GM04504 (cell line): ENCODE measurements around the gene MEF2D.

ENCODE experiments used
- DNase-seq: peaks from one replicate; pipeline ENCODE4 v3.0.0-alpha.2; 2012; ENCODE audit warnings: low read depth

Gene MEF2D

DNA sequence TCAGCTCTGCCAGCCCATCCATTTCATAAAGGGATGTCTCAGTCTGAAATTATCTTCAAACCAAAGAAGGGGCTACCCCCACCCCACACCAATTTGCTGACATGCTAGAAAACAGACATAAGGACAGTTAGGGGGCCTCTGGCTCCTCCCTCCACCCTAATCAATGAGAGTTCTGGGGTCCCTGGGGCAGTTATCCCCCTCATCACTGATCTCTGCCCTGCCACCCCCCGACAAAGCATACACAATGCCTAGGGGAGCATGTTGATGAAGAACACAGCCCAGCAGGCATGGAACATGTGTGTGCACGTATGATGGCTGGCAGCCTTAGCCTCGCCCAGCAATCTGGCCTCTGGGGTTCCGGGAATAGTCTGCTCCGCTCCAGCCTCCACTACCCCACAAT lies 72.6 kb downstream of the MEF2D start:
- no peak for DNase-seq

DNA sequence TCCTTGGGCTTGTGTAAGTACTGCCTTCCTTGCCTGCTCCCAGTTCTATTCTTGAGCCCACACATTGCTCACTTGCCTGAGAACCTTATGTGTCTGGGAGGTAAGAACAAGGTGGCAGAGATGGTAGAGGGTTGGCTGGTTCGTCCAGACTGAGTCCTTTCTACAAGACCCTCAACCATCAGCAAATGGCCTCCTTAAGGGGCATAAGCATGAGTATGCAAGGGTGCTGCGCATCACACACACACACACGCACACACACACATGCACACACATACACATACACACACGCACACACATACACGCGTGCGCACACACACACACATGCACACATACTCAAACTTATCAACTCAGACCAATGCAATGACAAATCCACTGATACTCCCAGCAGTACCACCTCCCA lies 74.6 kb downstream of the MEF2D start:
- DNase-seq, result no peak

- DNase-seq, result no peak
These were observed 75.7 kb downstream of the MEF2D start for GRCh38 chr1:156424806-156425432.

- no peak for DNase-seq
These were observed 76.9 kb downstream of the MEF2D start for GRCh38 chr1:156423422-156424352.

- no peak for DNase-seq
These were observed 77.9 kb downstream of the MEF2D start for GRCh38 chr1:156422602-156423091.

DNA sequence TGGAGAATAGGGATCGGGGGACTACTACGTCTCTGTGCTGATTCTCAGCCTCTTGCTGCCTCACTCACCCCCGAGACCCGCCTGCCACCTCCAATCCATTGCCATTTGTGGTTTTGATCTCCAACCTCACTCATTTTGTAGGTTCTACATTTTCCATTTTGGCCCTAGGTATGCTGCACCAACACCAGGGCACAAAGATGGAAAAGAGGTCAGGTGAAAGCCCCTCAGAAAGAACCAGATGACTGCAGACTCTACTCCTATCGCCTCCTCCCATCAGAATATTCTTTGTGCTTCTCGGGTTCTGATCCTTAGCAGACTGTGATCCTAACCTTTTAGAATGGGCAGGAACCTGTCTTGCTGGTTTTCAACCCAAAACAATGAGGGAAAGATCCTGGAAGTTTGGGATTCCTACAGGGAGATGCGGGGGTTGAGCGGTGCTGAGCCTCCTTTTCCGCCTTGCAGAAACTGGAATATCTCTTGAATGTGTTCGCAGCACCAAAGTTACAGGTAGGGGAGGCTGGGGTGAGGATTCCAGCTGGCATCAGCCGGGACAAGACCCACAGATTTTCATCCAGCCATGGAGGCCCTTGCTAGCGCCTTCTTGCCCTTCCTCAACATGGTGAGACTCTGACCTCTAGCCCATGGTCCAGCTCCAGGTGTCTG lies 78.5 kb downstream of the MEF2D start:
- DNase-seq, result no peak

DNA sequence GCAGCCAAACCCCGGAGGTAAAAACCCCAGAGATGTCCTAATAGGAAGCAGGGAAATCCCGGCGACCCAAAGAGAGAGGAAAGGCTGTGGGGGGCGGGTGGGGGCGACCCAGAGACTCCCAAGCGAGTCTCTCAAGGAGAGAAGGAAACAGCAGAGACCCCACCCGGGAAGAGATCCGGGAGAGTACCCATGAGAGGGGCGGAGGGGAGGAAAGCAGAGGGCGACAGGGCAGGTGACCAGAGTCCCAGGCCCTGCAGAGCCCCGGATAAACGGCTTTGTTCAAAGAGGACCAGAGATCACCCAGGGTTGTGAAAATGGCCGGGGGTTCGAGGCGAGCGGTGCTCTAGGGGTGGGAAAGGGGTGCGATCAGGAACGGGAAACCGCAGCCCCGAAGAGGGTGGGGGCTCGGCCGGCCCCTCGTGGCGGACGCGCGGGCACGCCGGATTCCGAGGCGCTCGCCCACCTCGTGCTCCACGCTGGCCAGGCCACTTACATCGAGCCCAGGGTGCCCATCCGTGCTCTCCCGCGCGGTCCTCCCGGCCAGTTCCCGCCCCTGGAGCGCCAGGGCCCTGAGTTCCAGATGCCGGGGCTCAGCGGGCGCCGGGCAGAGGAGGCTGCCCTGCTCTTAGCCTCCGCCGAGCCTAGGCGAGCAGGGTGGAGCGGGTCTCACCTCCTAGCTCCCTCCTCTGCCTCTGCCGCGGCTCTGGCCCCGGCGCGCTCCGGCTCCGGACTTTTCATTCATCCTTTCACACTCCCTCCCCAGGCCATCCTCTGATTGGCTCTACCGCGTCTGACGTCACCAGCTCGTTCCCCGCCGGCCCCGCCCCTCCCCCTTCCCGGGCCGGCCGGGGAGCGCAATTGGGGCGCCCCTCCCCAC lies 79.3 kb downstream of the MEF2D start:
- DNase-seq, result peak; percentile 19

DNA sequence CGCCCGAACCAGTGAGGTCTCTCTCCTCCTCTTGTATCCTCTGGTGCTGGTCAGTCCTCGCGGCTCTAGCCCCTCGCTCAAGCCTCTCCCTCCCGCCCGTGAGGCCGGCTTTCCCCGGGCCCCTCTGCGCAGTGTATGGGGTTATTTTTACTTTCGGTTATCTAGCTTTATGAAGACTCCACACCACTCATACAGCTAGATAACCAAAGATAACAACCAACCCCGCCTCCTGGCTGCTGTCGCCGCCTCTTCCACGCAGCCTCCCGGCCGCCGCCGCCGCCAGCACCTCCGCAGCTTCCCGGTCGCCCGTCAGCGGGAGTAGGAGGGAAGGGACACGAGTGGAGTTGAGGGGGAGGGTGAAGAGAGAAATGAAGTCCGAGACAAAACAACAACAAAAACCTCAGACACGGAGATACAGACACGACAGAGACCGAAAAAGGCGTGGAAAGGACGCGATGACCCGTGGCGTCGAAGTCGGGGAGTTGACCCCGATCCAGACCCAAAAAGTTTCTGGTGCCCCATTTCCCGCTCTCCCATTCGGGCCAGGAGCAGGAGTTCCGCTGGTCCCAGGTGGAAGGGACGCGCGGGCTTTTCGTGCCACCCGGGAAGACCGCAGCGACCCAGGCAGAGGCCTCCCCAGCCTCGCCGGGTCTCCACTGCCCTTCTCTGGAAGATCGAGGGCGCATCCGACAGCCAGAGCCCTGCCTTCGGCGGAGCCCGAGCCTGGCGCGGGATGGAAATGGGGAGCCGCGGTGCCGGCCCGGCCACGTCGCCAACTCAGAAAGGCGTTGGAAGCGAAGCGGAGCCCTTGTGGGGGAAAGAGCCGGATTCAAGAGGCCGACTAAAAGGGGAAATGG lies 80.1 kb downstream of the MEF2D start:
- no peak for DNase-seq

DNA sequence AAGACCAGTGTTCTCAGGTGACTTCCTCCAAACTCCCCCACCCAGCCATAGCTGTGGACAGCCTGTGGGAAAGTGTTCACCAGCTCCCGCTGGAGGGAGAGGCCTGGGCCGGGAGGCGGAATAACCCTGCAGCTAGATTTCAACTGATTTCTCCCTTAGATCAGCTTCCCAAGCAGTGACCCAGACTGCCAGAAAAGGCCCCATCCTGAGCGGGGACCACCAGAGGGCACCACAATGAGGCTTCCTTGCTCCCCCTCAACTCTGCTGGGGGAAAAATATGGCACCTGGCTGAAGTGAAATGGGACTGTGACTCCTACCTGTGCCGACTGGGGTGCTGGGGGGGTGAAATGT lies 80.7 kb downstream of the MEF2D start:
- DNase-seq, result no peak

DNA sequence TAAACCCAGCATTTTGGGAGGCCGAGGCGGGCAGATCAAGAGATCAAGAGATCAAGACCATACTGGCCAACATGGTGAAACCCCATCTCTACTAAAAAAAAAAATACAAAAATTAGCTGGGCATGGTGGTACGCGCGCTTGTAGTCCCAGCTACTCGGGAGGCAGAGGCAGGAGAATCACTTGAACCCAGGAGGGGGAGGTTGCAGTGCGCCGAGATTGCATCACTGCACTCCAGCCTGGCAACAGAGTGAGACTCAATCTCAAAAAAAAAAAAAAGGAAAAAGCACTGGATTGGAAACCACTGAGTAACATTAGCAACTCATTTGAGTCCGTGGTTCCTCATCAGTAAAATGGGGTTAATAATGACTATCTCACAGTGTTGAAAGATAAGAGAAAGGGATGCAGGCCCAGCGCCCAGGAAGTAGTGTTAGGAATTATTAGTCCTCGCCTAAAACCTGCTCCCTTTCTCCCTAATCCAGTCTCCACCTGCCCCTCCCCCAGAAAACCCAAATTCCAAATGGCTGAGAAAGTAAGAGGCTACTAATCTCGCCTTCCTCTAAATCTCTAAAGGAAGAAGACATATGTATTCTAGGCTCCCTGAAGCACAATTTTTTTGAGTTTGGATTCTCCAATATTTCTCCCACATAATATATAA lies 82.0 kb downstream of the MEF2D start:
- DNase-seq, result no peak

- no peak for DNase-seq
These were observed 83.1 kb downstream of the MEF2D start for GRCh38 chr1:156417401-156418020.

DNA sequence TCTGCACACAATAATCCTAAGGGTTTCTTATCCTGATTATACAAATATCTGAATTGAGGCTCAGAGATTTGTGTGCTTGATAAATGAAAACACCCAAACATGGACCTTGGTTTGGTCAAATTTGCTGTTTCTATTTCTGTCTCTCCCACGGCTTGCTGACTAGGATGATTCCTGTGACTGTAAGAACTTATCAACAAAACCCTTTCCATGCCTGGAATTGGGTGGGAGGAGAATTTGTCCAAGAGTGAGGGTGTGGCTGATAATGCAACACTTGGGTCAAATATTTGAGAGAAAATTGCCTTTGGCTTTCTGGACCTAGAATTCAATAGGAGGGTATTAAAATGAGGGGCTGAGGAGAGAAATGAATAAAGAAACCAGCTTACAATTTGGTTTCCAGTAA lies 83.6 kb downstream of the MEF2D start:
- no peak for DNase-seq

- no peak for DNase-seq
These were observed 86.0 kb downstream of the MEF2D start for GRCh38 chr1:156414461-156415064.
